Forelimb muscle (tissue), 1 donor: Measurements from ENCODE around the gene CT45A7. TPM values are rescaled to one million over a fixed set of nuclear protein-coding genes. Genes with fewer than 3 reads are reported as not detected.
"Not testable (repeated sequence)": the region's sequence is repeated elsewhere in the genome, so short reads cannot be mapped to it uniquely, and the experiment has no call there.

Experiments
- DNase-seq: peaks from one replicate; pipeline ENCODE4 v3.0.0-alpha.2; 2013; ENCODE audit warnings: low read depth
- polyA plus RNA-seq: library from polyadenylated mRNA; unstranded; fragments of 120-200 nt; gene quantifications from one replicate; pipeline ENCODE4 v1.2.1, GENCODE V29; 2013; ENCODE audit not compliant: insufficient read length

The CT45A7 gene
- polyA plus RNA-seq: not detected

- not testable (repeated sequence) for DNase-seq
Observed at GRCh38 chrX:135837180-135837579, at the start of gene CT45A7. TSS of gene CT45A7 (minus strand) at chrX:135837280. CDS start at chrX:135833533, 3,747 bp downstream.

- not testable (repeated sequence) for DNase-seq
Observed at GRCh38 chrX:135882741-135883140, 45.7 kb upstream of the CT45A7 start.

- DNase-seq: not testable (repeated sequence)
Observed at GRCh38 chrX:135871712-135872111, 34.6 kb upstream of the CT45A7 start, which contains the start of gene CT45A9. TSS of gene CT45A9 (minus strand) at chrX:135871812. CDS start at chrX:135868061, 3,751 bp downstream.

GRCh38 chrX:135854438-135854837, 17.4 kb upstream of the CT45A7 start, which contains the start of gene CT45A8:
TSS of gene CT45A8 (minus strand) at chrX:135854538. CDS start at chrX:135850783, 3,755 bp downstream.
- DNase-seq: not testable (repeated sequence)

- DNase-seq: not testable (repeated sequence)
Observed at GRCh38 chrX:135819912-135820311, 17.2 kb downstream of the CT45A7 start, which contains the start of gene CT45A2. TSS of gene CT45A2 (minus strand) at chrX:135820012. CDS start at chrX:135816265, 3,747 bp downstream.

GRCh38 chrX:135802687-135803086, 34.4 kb downstream of the CT45A7 start, which contains the start of gene CT45A6:
TSS of gene CT45A6 (minus strand) at chrX:135802787. CDS start at chrX:135798993, 3,794 bp downstream.
- DNase-seq: not testable (repeated sequence)

GRCh38 chrX:135785403-135785802, 51.7 kb downstream of the CT45A7 start, which contains the start of gene CT45A5:
TSS of gene CT45A5 (minus strand) at chrX:135785503. CDS start at chrX:135781729, 3,774 bp downstream.
- not testable (repeated sequence) for DNase-seq

Other genes with a start within 250 kb of the CT45A7 start
- gene CT45A1, start 123.6 kb downstream of the CT45A7 start, polyA plus RNA-seq: 0.24 TPM
- gene CT45A3, start 69.1 kb downstream of the CT45A7 start, polyA plus RNA-seq: not detected
- 0.89 TPM for gene CT45A5, start 51.8 kb downstream of the CT45A7 start, polyA plus RNA-seq
- gene CT45A6, start 34.5 kb downstream of the CT45A7 start, polyA plus RNA-seq: not detected
- gene CT45A2, start 17.3 kb downstream of the CT45A7 start, polyA plus RNA-seq: not detected
- gene CT45A8, start 17.3 kb upstream of the CT45A7 start, polyA plus RNA-seq: not detected
- gene CT45A9, start 34.5 kb upstream of the CT45A7 start, polyA plus RNA-seq: not detected
- not detected for gene CT45A10, start 56.2 kb upstream of the CT45A7 start, polyA plus RNA-seq
- not detected for gene SAGE1, start 56.4 kb upstream of the CT45A7 start, polyA plus RNA-seq
- 16.8 TPM for gene MMGT1, start 136.7 kb upstream of the CT45A7 start, polyA plus RNA-seq
- 7.5 TPM for gene SLC9A6, start 148.2 kb upstream of the CT45A7 start, polyA plus RNA-seq